HCT116 (cell line): Measurements from ENCODE around the gene RELB. TPM values are rescaled to one million over a fixed set of nuclear protein-coding genes. Genes with fewer than 3 reads are reported as not detected.

Source experiments
- ATAC-seq: fragments of 200-7000 bp; cut with Tn5 transposase; 2 replicates; pipeline ENCODE4 v1.9.1; 2020; ENCODE audit warnings: mild to moderate bottlenecking, moderate library complexity
- BruUV-seq: library from RNA; stranded (reverse); fragments of 400-500 nt; replicated peaks from 2 replicates; lab custom pipeline; 2021; lab: Mats Ljungman, UMichigan
- CTCF ChIA-PET: fragments of 300-600 bp; sonication (Branson Sonifier 250); formaldehyde crosslinking; loops from one replicate; lab custom pipeline; 2021; ENCODE audit warnings: antibody characterized with exemption; lab: Charles Lee
- POLR2A ChIA-PET: fragments of 300-600, 350-600 bp; sonication (Branson Sonifier 250); formaldehyde crosslinking; loops from one replicate; lab custom pipeline; 2021; ENCODE audit warnings: antibody characterized with exemption; lab: Charles Lee
- RAD21 ChIA-PET, 2 experiments: fragments of 300-600 bp; sonication (Branson Sonifier 250); formaldehyde crosslinking; loops; one replicate each; lab custom pipeline; 2023; ENCODE audit warnings: low total read pairs in 2 of 2; ENCODE audit not compliant: uncharacterized antibody in 2 of 2, unreplicated experiment in 2 of 2, low non-redundant PET in 1 of 2; lab: Charles Lee
- DNase-seq: peaks from one replicate; pipeline ENCODE4 v3.0.0-alpha.2; 2010; ENCODE audit warnings: low read depth, low spot score
- H2AFZ ChIP-seq: fragments of 200-600 bp; shearing (Covaris generic), sonication (generic); 2 replicates; pipeline ENCODE4 v1.6.1; 2017; ENCODE audit warnings: low read depth, mixed run types, mixed read lengths, antibody characterized with exemption, low read length; ENCODE audit not compliant: poor library complexity, severe bottlenecking
- H3K27ac ChIP-seq: 2 replicates; pipeline ENCODE4 v1.5.1; 2012; ENCODE audit warnings: low read depth, low read length
- H3K27me3 ChIP-seq: fragments of 200-600 bp; sonication (generic); 2 replicates; pipeline ENCODE4 v1.6.1; 2016; ENCODE audit warnings: mixed run types, low read length, mixed read lengths; ENCODE audit not compliant: insufficient read depth
- H3K36me3 ChIP-seq, 2 experiments: fragments of 200-500 bp in 1 of 2; fragments of 200-600 bp in 1 of 2; sonication (Bioruptor generic) in 1 of 2; sonication (generic) in 1 of 2; 2 replicates each; pipeline versions ENCODE4 v1.5.1 to v1.6.1; 2014 to 2016; ENCODE audit warnings: low read length in 2 of 2, inconsistent platforms in 1 of 2, mixed read lengths in 1 of 2, mixed run types in 1 of 2; ENCODE audit not compliant: insufficient read depth in 2 of 2, control insufficient read depth in 1 of 2
- H3K4me1 ChIP-seq, 2 experiments: fragments of 200-600 bp in 1 of 2; sonication (generic) in 1 of 2; 2 replicates each; pipeline versions ENCODE4 v1.5.1 to v1.6.1; 2012 to 2017; ENCODE audit warnings: low read length in 2 of 2, inconsistent platforms in 1 of 2, mild to moderate bottlenecking in 1 of 2, mixed read lengths in 1 of 2, mixed run types in 1 of 2, moderate library complexity in 1 of 2; ENCODE audit not compliant: insufficient read depth in 2 of 2, control insufficient read depth in 1 of 2
- H3K4me2 ChIP-seq: fragments of 200-600 bp; sonication (generic); 2 replicates; pipeline ENCODE4 v1.6.1; 2017; ENCODE audit warnings: mixed run types, low read length, mixed read lengths
- H3K4me3 ChIP-seq, 2 experiments: fragments of 200-600 bp in 1 of 2; sonication (generic) in 1 of 2; replicated peaks in 1 of 2; 2 replicates each; pipeline ENCODE4 v1.5.1; 2011 to 2016; ENCODE audit warnings: low read length in 2 of 2, control low read depth in 1 of 2, low read depth in 1 of 2, mild to moderate bottlenecking in 1 of 2, mixed read lengths in 1 of 2, mixed run types in 1 of 2
- H3K79me2 ChIP-seq: fragments of 200-600 bp; sonication (generic); 2 replicates; pipeline ENCODE4 v1.6.1; 2017; ENCODE audit warnings: mild to moderate bottlenecking, mixed run types, low read length, moderate library complexity, mixed read lengths; ENCODE audit not compliant: insufficient read depth
- H3K9ac ChIP-seq: fragments of 200-600 bp; sonication (generic); 2 replicates; pipeline ENCODE4 v1.6.1; 2016; ENCODE audit warnings: low read length, mixed read lengths
- H3K9me2 ChIP-seq: fragments of 200-600 bp; sonication (generic), shearing (Covaris generic); 2 replicates; pipeline ENCODE4 v1.6.1; 2017; ENCODE audit warnings: mixed run types, mild to moderate bottlenecking, moderate library complexity; ENCODE audit not compliant: insufficient read depth
- H3K9me3 ChIP-seq, 2 experiments: fragments of 200-500 bp in 1 of 2; fragments of 200-600 bp in 1 of 2; sonication (Bioruptor generic) in 1 of 2; sonication (generic) in 1 of 2; 2 replicates each; pipeline ENCODE4 v1.6.1; 2014 to 2017; ENCODE audit warnings: low read length in 2 of 2, mixed read lengths in 2 of 2, inconsistent platforms in 1 of 2, low read depth in 1 of 2, mild to moderate bottlenecking in 1 of 2, mixed run types in 1 of 2, moderate library complexity in 1 of 2; ENCODE audit not compliant: control insufficient read depth in 1 of 2, insufficient read depth in 1 of 2
- H4K20me1 ChIP-seq: fragments of 200-600 bp; sonication (generic), shearing (Covaris generic); 2 replicates; pipeline ENCODE4 v1.6.1; 2017; ENCODE audit warnings: mixed run types, mild to moderate bottlenecking, moderate library complexity; ENCODE audit not compliant: insufficient read depth
- ATF3 ChIP-seq: IDR thresholded peaks from 2 replicates; pipeline ENCODE4 v1.6.1; 2012
- CBX3 ChIP-seq: IDR thresholded peaks from 2 replicates; pipeline ENCODE4 v1.6.1; 2012; ENCODE audit warnings: low read depth
- CEBPB ChIP-seq: IDR thresholded peaks from 2 replicates; pipeline ENCODE4 v1.6.1; 2012; ENCODE audit warnings: low read depth
- CTCF ChIP-seq, 3 experiments: fragments of 200-600 bp in 1 of 3; sonication (generic) in 1 of 3; IDR thresholded peaks in 2 of 3; conservative IDR thresholded peaks in 1 of 3; 2 replicates each; pipeline ENCODE4 v1.5.1; 2012 to 2017; ENCODE audit warnings: low read depth in 2 of 3, low read length in 2 of 3, antibody characterized with exemption in 1 of 3, borderline replicate concordance in 1 of 3, control low read depth in 1 of 3, mild to moderate bottlenecking in 1 of 3, mixed read lengths in 1 of 3, mixed run types in 1 of 3, moderate library complexity in 1 of 3; ENCODE audit not compliant: insufficient read depth in 1 of 3
- EGR1 ChIP-seq: IDR thresholded peaks from 2 replicates; pipeline ENCODE4 v1.6.1; 2012; ENCODE audit warnings: low read depth
- ELF1 ChIP-seq: IDR thresholded peaks from 2 replicates; pipeline ENCODE4 v1.6.1; 2012; ENCODE audit warnings: low read depth, borderline replicate concordance
- EZH2 ChIP-seq: fragments of 200-600 bp; sonication (generic); IDR thresholded peaks from 2 replicates; pipeline ENCODE4 v1.6.1; 2017; ENCODE audit warnings: antibody characterized with exemption, mixed run types
- EZH2phosphoT487 ChIP-seq: fragments of 200-600 bp; IDR thresholded peaks from 2 replicates; pipeline ENCODE4 v1.6.1; 2018; ENCODE audit warnings: antibody characterized with exemption, borderline replicate concordance
- FOSL1 ChIP-seq: IDR thresholded peaks from 2 replicates; pipeline ENCODE4 v1.6.1; 2012; ENCODE audit warnings: low read depth
- JUND ChIP-seq: IDR thresholded peaks from 2 replicates; pipeline ENCODE4 v1.6.1; 2012
- POLR2AphosphoS5 ChIP-seq: IDR thresholded peaks from 2 replicates; pipeline ENCODE4 v1.6.1; 2011; ENCODE audit warnings: mild to moderate bottlenecking, low read depth, low read length, moderate library complexity
- SIN3A ChIP-seq: IDR thresholded peaks from 2 replicates; pipeline ENCODE4 v1.6.1; 2012; ENCODE audit warnings: low read depth
- SP1 ChIP-seq: IDR thresholded peaks from 2 replicates; pipeline ENCODE4 v1.6.1; 2012; ENCODE audit warnings: low read depth
- TCF7L2 ChIP-seq: IDR thresholded peaks from 2 replicates; pipeline ENCODE4 v1.7.0; 2011; ENCODE audit warnings: borderline replicate concordance, inconsistent platforms; ENCODE audit not compliant: insufficient read depth, insufficient read length; ENCODE audit errors: extremely low read depth
- YY1 ChIP-seq: IDR thresholded peaks from 2 replicates; pipeline ENCODE4 v1.6.1; 2011; ENCODE audit warnings: low read length, low read depth, moderate library complexity, mild to moderate bottlenecking; ENCODE audit not compliant: insufficient replicate concordance; ENCODE audit errors: extremely low read depth
- ZBTB33 ChIP-seq: IDR thresholded peaks from 2 replicates; pipeline ENCODE4 v1.6.1; 2011; ENCODE audit warnings: mild to moderate bottlenecking, low read length, moderate library complexity; ENCODE audit not compliant: insufficient replicate concordance; ENCODE audit errors: extremely low read depth
- ZFX ChIP-seq: fragments of 450-650 bp; IDR thresholded peaks from 2 replicates; pipeline ENCODE4 v1.6.1; 2017
- ZNF274 ChIP-seq: fragments of 200-500 bp; sonication (Bioruptor generic); IDR thresholded peaks from 2 replicates; pipeline ENCODE4 v1.6.1; 2014; ENCODE audit warnings: mild to moderate bottlenecking, low read depth, low read length, inconsistent platforms
- intact Hi-C: fragments of 100-400 bp; cut with micrococcal nuclease; formaldehyde crosslinking; loops from 2 replicates; pipeline ENCODE4 v1.10.0; 2022
- total RNA-seq: library from RNA; stranded (reverse); gene quantifications from one replicate; pipeline ENCODE4 v1.2.1, GENCODE V29; 2021; ENCODE audit not compliant: unreplicated experiment

The RELB gene
- total RNA-seq, 1 experiment from 2014 or later = 12.9 TPM

GRCh38 chr19:45005787-45006186 lies 4.5 kb downstream of the RELB start:
- no peak overlapping the region for H2AFZ ChIP-seq
- H3K9ac ChIP-seq = no peak overlapping the region
- no peak overlapping the region for H3K4me2 ChIP-seq
- H3K9me2 ChIP-seq = no peaks in the 10 kb centered on the region
- H4K20me1 ChIP-seq = no peaks in the 10 kb centered on the region
- H3K79me2 ChIP-seq = no peaks in the 10 kb centered on the region; the same call in 1 of the 2 replicates
- H3K4me1 ChIP-seq = peaks cover 14 to 18% of the 10 kb centered on the region in 2 experiments; a peak in 3 of 4 replicates
- RAD21 ChIA-PET = no interaction called here
- H3K9me3 ChIP-seq = no peaks in the 10 kb centered on the region
- H3K4me3 ChIP-seq = no peak overlapping the region
- BruUV-seq = no TSS peak
- no peak for TF ChIP-seq SIN3A
- TF ChIP-seq YY1 = no peak
- no peak for TF ChIP-seq CEBPB
- TF ChIP-seq, all 23 proteins: peak for 0
- ATAC-seq (no peak), DNase-seq (no peak)
- Histone ChIP-seq H3K27ac (no peak overlapping the region), H3K36me3 (no peaks in the 10 kb centered on the region; a peak in 1 of 4 replicates), H3K27me3 (no peaks in the 10 kb centered on the region)
- CTCF ChIA-PET = no interaction called here
- intact Hi-C loops = no loop called here
- POLR2A ChIA-PET = no interaction called here

GRCh38 chr19:45008552-45008951 lies 7.3 kb downstream of the RELB start:
- H3K27ac ChIP-seq = no peak overlapping the region
- no TSS peak for BruUV-seq
- H3K9me2 ChIP-seq = no peaks in the 10 kb centered on the region
- POLR2A ChIA-PET = no interaction called here
- H3K9me3 ChIP-seq = no peaks in the 10 kb centered on the region
- H3K4me1 ChIP-seq = peaks cover 5 to 6% of the 10 kb centered on the region in 2 experiments; a peak in 3 of 4 replicates
- no peaks in the 10 kb centered on the region for H4K20me1 ChIP-seq
- RAD21 ChIA-PET = no interaction called here
- no peak overlapping the region for H3K4me2 ChIP-seq
- intact Hi-C loops = no loop called here
- DNase-seq = no peak
- H3K36me3 ChIP-seq = no peaks in the 10 kb centered on the region; a peak in 1 of 4 replicates
- no peaks in the 10 kb centered on the region for H3K79me2 ChIP-seq
- H2AFZ ChIP-seq = no peak overlapping the region
- no peak overlapping the region for H3K4me3 ChIP-seq
- H3K27me3 ChIP-seq = no peaks in the 10 kb centered on the region
- CTCF ChIA-PET = no interaction called here
- ATAC-seq = no peak
- H3K9ac ChIP-seq = no peak overlapping the region
- TF ChIP-seq CEBPB = no peak
- no peak for TF ChIP-seq SP1
- no peak for TF ChIP-seq TCF7L2
- TF ChIP-seq EZH2 = no peak
- no peak for TF ChIP-seq CBX3
- TF ChIP-seq ELF1 = no peak
- TF ChIP-seq JUND = no peak
- no peak for TF ChIP-seq ZNF274
- no peak for TF ChIP-seq EGR1
- no peak for TF ChIP-seq SIN3A
- no peak for TF ChIP-seq ZFX
- TF ChIP-seq FOSL1 = no peak
- no peak for TF ChIP-seq YY1
- TF ChIP-seq ZBTB33 = no peak
- no peak for TF ChIP-seq CTCF (IDR thresholded peaks at IDR 0.05 in 2 of 3, conservative IDR thresholded peaks at IDR 0.05 in 1 of 3; ENCODE audit: borderline replicate concordance in 1 of 3, insufficient read depth in 1 of 3, low read depth in 2 of 3, low read length in 2 of 3)
- no peak for TF ChIP-seq ATF3
- TF ChIP-seq POLR2AphosphoS5 = no peak
- no peak for TF ChIP-seq EZH2phosphoT487
